Measurements from ENCODE around the gene FBLN1.

Gene FBLN1

DNA sequence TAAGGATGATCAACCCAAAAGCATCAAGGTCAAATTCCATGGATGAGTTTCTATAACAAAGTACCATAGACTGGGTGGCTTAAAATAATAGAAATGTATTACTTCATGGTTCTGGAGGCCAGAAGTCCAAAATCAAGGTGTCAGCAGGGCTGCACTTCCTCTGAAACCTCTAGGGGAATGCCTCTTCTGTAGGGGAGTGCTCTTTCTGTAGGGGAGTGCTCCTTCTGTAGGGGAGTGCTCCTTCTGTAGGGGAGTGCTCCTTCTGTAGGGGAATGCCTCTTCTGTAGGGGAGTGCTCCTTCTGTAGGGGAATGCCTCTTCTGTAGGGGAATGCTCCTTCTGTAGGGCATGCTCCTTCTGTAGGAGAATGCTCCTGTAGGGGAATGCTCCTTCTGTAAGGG is 65.5 kb downstream of the FBLN1 start:
- H3K4me1 ChIP-seq = no peaks in the 10 kb centered on the region
- intact Hi-C loops (cut with DNase I; ENCODE audit: low total_unique reads) = no loop called here
- H3K4me3 ChIP-seq = no peak overlapping the region
- H3K36me3 ChIP-seq = peaks cover 0 to 33% (median 10%) of the 10 kb centered on the region in 3 donors
- no peaks in the 10 kb centered on the region for H3K9me3 ChIP-seq
- no peaks in the 10 kb centered on the region for H3K27me3 ChIP-seq
- DNase-seq = no peak
- no peak overlapping the region for H3K27ac ChIP-seq
- TF ChIP-seq, protein P1, sequence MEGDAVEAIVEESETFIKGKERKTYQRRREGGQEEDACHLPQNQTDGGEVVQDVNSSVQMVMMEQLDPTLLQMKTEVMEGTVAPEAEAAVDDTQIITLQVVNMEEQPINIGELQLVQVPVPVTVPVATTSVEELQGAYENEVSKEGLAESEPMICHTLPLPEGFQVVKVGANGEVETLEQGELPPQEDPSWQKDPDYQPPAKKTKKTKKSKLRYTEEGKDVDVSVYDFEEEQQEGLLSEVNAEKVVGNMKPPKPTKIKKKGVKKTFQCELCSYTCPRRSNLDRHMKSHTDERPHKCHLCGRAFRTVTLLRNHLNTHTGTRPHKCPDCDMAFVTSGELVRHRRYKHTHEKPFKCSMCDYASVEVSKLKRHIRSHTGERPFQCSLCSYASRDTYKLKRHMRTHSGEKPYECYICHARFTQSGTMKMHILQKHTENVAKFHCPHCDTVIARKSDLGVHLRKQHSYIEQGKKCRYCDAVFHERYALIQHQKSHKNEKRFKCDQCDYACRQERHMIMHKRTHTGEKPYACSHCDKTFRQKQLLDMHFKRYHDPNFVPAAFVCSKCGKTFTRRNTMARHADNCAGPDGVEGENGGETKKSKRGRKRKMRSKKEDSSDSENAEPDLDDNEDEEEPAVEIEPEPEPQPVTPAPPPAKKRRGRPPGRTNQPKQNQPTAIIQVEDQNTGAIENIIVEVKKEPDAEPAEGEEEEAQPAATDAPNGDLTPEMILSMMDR (IDR thresholded peaks at IDR 0.05) = no peak

DNA sequence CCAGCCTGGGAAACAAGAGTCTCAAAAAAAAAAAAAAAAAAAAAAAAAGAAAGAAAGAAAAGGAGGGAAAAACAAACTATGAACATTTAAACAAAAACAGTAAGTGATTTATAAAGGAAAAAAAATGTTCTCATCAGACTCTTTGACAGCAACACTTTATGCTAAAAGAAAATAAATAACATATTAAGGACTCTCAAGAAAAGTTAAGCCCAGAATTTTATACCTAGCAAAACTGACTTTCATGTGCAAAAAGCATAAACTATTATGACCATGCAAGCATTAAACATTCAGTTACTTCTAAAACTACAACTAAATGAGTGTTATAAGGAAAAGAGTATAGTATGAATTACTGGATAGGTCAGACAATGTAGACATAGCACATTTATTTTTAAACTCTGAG is 68.4 kb downstream of the FBLN1 start:
- Histone ChIP-seq H3K4me3 (no peak overlapping the region), H3K27me3 (peaks cover 0 to 1% of the 10 kb centered on the region in 2 donors), H3K9me3 (no peaks in the 10 kb centered on the region), H3K27ac (no peak overlapping the region), H3K4me1 (no peaks in the 10 kb centered on the region), H3K36me3 (peaks cover 0 to 9% (median 0%) of the 10 kb centered on the region in 3 donors)
- intact Hi-C loops (cut with DNase I; ENCODE audit: low total_unique reads) = no loop called here
- TF ChIP-seq, protein P1 (IDR thresholded peaks at IDR 0.05) = no peak
- DNase-seq = no peak

DNA sequence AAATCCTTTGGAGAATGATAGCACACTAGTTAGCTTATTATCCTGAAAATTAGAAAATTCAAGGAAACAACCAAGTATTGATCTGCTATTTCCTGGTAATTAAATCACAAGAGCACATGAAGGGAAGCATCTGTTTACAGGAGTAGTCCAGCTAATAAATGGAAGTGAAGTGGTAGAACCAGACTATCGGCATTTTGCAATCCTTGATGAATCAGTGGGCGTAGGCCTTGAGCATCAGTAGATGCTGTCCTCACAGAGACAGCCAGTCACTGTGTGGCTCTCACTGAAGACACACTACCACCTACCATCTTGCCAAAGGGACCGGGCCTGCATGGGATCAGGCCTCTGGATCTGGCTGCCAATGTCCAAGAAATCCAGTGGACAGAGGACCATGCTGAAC is 69.8 kb downstream of the FBLN1 start:
- H3K4me1 ChIP-seq = no peaks in the 10 kb centered on the region
- no peak overlapping the region for H3K27ac ChIP-seq
- DNase-seq = no peak
- TF ChIP-seq, protein P1 (IDR thresholded peaks at IDR 0.05) = no peak
- peaks cover 0 to 13% of the 10 kb centered on the region in 2 donors for H3K27me3 ChIP-seq
- H3K4me3 ChIP-seq = no peak overlapping the region
- H3K9me3 ChIP-seq = no peaks in the 10 kb centered on the region
- intact Hi-C loops (cut with DNase I; ENCODE audit: low total_unique reads) = no loop called here
- peaks cover 0 to 5% (median 0%) of the 10 kb centered on the region in 3 donors for H3K36me3 ChIP-seq

DNA sequence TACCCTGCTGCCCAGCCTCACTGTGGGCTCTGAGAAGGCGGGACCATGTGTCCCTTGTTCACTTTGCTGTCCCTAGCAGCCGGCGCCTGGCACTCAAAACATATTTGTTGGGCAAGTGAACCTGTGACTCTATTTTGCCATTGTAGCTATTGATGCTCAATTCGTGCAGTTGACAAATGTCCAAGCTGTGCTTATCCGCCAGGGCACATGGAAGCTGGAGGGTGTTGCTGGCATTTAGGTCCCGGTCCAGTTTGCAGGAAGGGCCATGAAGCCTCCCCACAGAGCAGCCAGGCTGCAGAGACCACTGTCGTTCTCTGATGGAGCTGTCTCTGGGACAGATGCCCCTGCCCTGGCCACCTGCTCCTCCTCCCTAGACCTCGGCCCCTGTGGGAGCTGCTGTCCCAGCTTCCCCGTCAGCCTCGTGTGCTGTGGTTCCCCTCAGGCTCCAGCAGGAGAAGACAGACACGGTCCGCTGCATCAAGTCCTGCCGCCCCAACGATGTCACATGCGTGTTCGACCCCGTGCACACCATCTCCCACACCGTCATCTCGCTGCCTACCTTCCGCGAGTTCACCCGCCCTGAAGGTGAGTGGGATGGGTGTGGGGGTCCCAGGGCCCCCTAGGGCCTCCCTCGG is 71.5 kb downstream of the FBLN1 start:
- Histone ChIP-seq H3K4me3 (no peak overlapping the region), H3K36me3 (peaks cover 0 to 10% (median 0%) of the 10 kb centered on the region in 3 donors), H3K9me3 (no peaks in the 10 kb centered on the region), H3K27ac (no peak overlapping the region), H3K4me1 (peaks cover 0 to 3% (median 0%) of the 10 kb centered on the region in 4 donors), H3K27me3 (peaks cover 0 to 20% of the 10 kb centered on the region in 2 donors)
- TF ChIP-seq, protein P1 (IDR thresholded peaks at IDR 0.05) = no peak
- no peak for DNase-seq
- intact Hi-C loops (cut with DNase I; ENCODE audit: low total_unique reads) = no loop called here

DNA sequence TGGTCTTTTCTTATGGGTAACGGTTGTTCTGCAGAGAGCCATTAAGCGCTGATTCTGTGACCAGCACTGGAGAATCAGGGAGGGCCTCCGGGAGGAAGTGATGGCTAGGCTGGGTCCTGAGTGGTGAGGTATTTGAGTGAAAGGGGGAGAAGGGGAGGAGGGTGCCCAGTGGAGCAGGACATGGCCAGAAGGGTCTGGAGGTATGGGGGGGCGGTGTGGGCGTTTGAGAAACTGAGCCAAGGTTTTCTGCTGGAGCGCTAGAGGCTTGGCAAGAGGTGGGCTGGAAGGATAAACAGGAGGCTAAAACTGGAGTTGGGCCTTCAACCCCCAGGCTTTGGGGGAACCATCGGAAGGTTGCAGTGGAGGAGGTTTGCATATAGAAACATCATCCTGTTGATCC is 72.5 kb downstream of the FBLN1 start:
- Histone ChIP-seq H3K27ac (no peak overlapping the region), H3K36me3 (peaks cover 0 to 15% (median 0%) of the 10 kb centered on the region in 3 donors), H3K4me1 (peaks cover 0 to 3% (median 0%) of the 10 kb centered on the region in 4 donors), H3K9me3 (no peaks in the 10 kb centered on the region), H3K27me3 (peaks cover 0 to 20% of the 10 kb centered on the region in 2 donors), H3K4me3 (no peak overlapping the region)
- intact Hi-C loops (cut with DNase I; ENCODE audit: low total_unique reads) = no loop called here
- TF ChIP-seq, protein P1 (IDR thresholded peaks at IDR 0.05) = no peak
- DNase-seq = no peak

Data from tibial artery (tissue), 4 donors.